ENCODE data around the gene GALNT11. TPM values are rescaled to one million over a fixed set of nuclear protein-coding genes. Genes with fewer than 3 reads are reported as not detected.

Gene GALNT11
- total and polyA plus RNA-seq, 7 donors, result 11.2 to 20.6 (median 15.8) TPM

DNA sequence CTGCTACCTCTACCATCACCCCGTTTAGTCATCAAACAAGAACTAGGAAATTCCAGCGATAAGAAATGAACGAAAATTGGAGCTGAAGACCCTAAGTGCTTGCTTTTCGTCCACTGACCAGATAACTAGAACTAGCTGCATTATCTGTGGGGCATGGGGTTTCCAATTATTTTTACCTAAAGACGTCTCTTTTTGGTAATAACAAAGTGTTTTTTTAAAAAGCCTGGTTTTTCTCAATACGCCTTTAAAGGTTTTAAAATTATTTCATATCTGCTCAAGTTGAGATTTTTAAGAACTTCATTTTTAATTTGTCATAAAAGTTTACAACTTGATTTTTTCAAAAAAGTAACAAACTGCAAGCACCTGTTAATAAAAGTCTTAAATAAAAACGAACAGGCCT lies 104.2 kb downstream of the GALNT11 start:
- no peak for ATAC-seq
- TF ChIP-seq, protein P1, sequence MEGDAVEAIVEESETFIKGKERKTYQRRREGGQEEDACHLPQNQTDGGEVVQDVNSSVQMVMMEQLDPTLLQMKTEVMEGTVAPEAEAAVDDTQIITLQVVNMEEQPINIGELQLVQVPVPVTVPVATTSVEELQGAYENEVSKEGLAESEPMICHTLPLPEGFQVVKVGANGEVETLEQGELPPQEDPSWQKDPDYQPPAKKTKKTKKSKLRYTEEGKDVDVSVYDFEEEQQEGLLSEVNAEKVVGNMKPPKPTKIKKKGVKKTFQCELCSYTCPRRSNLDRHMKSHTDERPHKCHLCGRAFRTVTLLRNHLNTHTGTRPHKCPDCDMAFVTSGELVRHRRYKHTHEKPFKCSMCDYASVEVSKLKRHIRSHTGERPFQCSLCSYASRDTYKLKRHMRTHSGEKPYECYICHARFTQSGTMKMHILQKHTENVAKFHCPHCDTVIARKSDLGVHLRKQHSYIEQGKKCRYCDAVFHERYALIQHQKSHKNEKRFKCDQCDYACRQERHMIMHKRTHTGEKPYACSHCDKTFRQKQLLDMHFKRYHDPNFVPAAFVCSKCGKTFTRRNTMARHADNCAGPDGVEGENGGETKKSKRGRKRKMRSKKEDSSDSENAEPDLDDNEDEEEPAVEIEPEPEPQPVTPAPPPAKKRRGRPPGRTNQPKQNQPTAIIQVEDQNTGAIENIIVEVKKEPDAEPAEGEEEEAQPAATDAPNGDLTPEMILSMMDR (IDR thresholded peaks at IDR 0.05), result no peak
- DNase-seq, result no peak
- Histone ChIP-seq H3K9me3 (no peaks in the 10 kb centered on the region), H3K4me3 (no peak overlapping the region), H3K36me3 (ENCODE audit: insufficient read depth in 1 of 2, low read depth in 1 of 2) (peaks cover 0 to 91% of the 10 kb centered on the region in 2 donors), H3K27ac (no peak overlapping the region), H3K4me1 (no peaks in the 10 kb centered on the region), H3K27me3 (ENCODE audit: insufficient read depth in 3 of 3, low read length in 2 of 3) (no peaks in the 10 kb centered on the region)
- WGBS, 3 donors, result 94 to 98% (median 95%) methylated on average over 7 of the region's 7 CpGs
- intact Hi-C loops (cut with DNase I), result loop anchor here (5.0 kb wide), 2 partner anchors 48 to 98 kb away; no protein-coding TSS in a partner anchor

DNA sequence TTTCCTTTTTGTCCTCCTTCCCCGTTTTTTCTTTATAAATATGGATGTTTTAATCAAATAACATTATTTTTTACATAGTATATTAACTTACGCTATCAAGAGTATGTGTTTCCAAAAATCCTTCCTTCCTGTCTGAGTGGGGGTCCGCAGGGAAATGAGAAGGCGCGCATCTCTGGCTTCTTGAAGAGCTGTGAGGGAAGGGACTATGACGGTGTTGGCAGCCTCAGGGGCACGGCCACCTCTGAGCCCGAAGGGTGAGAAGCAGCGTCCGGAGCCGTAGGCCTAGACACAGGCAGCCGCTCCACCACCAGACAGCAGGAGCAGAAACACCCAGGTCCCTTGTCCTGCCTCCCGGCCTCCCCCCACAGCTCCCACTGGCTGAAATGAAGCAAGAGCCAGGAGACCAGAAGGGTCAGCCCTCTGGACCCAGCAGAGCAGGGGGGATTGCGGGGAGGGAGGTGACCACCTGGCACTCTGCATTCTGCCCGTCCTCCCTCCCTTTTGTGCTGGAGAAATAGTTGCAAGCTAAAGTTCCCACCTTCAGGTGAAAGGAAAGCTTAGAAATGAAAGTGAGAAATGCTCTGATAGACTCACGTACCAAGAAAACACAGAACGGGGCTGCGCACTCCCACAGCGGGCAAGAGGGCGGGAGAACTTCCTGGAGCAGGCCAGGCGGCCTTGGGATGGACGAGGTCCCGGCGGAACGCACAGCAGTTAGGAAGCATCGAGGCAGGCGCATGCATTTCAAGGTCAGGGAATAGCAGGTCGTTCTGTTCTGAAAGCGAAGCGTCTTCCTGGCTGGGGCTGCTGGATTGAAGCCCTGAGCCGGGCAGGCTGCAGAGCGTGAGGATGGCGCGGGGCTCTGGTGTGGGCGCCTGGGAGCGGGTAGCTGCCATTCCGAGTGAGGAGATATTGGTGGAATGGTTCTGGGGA lies 105.5 kb downstream of the GALNT11 start:
- TF ChIP-seq, protein P1 (IDR thresholded peaks at IDR 0.05), result no peak
- no peak overlapping the region for H3K27ac ChIP-seq
- no peaks in the 10 kb centered on the region for H3K9me3 ChIP-seq
- peak in 1 of 4 donors; percentile 11 for ATAC-seq
- no peaks in the 10 kb centered on the region for H3K4me1 ChIP-seq
- WGBS, 3 donors, result 94 to 96% (median 95%) methylated on average over 37 of the region's 37 CpGs
- no peak for DNase-seq
- intact Hi-C loops (cut with DNase I), result loop anchor here (5.0 kb wide), 2 partner anchors 46 to 96 kb away; no protein-coding TSS in a partner anchor
- H3K27me3 ChIP-seq (ENCODE audit: insufficient read depth in 3 of 3, low read length in 2 of 3), result no peaks in the 10 kb centered on the region
- no peak overlapping the region for H3K4me3 ChIP-seq
- H3K36me3 ChIP-seq (ENCODE audit: insufficient read depth in 1 of 2, low read depth in 1 of 2), result peaks cover 0 to 91% of the 10 kb centered on the region in 2 donors

DNA sequence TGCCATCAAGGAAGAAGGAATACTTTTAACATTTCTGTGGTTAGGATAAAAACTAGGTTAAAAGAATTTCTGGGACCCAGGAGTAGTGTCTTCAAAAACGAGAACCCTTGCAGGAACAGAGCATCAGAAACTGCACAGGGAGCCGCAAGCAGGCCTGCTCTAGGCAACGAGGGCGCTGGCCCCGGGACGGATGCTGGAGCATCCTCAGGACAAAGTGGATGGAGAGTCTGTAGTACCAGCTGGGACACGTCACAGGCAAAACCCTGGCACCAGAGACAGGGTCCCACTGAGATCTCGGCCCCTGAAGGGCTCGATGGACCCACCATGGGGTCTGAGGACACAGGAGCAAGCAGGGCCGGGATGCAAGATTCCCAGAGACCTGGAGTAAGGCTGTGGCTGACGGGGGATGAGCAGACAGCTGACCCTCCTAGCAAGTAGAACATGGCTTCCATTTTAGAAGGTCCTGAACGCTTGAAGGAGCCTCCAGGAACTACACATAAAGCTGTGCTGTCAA lies 106.6 kb downstream of the GALNT11 start:
- intact Hi-C loops (cut with DNase I), result loop anchor here (5.0 kb wide), 2 partner anchors 45 to 95 kb away; no protein-coding TSS in a partner anchor
- H3K36me3 ChIP-seq (ENCODE audit: insufficient read depth in 1 of 2, low read depth in 1 of 2), result peaks cover 0 to 95% of the 10 kb centered on the region in 2 donors

DNA sequence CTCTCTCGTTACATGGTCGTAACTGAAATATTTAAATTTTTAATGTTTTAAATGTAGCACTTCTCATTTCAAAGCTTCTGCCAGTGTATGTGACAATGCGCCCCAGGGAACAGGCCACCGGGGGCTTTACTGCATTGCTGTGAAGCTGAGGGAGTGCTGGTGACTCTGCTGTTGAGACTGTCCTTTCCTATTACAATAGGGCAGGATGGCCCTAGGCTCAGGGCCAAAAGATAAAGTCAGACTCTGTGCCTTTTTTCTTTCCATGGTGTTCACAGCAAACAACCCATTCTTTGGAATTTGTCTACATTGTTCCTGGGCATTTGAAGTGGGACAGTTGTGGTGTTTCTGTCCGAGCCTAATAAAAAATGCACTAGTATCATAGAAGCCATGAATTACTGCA lies 107.3 kb downstream of the GALNT11 start:
- ATAC-seq (no peak), DNase-seq (no peak)
- H3K9me3 ChIP-seq, result no peaks in the 10 kb centered on the region
- WGBS, 3 donors, result 90 to 95% (median 91%) methylated on average over 5 of the region's 5 CpGs
- intact Hi-C loops (cut with DNase I), result loop anchor here (5.0 kb wide), 2 partner anchors 44 to 94 kb away; no protein-coding TSS in a partner anchor
- H3K27me3 ChIP-seq (ENCODE audit: insufficient read depth in 3 of 3, low read length in 2 of 3), result no peaks in the 10 kb centered on the region
- peaks cover 0 to 97% of the 10 kb centered on the region in 2 donors for H3K36me3 ChIP-seq (ENCODE audit: insufficient read depth in 1 of 2, low read depth in 1 of 2)
- H3K27ac ChIP-seq, result no peak overlapping the region
- no peaks in the 10 kb centered on the region for H3K4me1 ChIP-seq
- TF ChIP-seq, protein P1 (IDR thresholded peaks at IDR 0.05), result no peak
- no peak overlapping the region for H3K4me3 ChIP-seq

More for the DNA sequence above, 106.6 kb downstream of the GALNT11 start:
- TF ChIP-seq, protein P1 (IDR thresholded peaks at IDR 0.05), result no peak
- DNase-seq (no peak), ATAC-seq (peak in 1 of 4 donors; percentile 15)
- Histone ChIP-seq H3K27me3 (ENCODE audit: insufficient read depth in 3 of 3, low read length in 2 of 3) (no peaks in the 10 kb centered on the region), H3K9me3 (no peaks in the 10 kb centered on the region), H3K27ac (no peak overlapping the region), H3K4me3 (no peak overlapping the region), H3K4me1 (no peaks in the 10 kb centered on the region)
- 91 to 94% (median 92%) methylated on average over 12 of the region's 12 CpGs for WGBS, 3 donors
